DMS 273 (cell line): ENCODE measurements around the gene SPG7.
"Not testable (repeated sequence)": the region's sequence is repeated elsewhere in the genome, so short reads cannot be mapped to it uniquely, and the experiment has no call there.

ENCODE experiments used
- DNase-seq: peaks from one replicate; lab custom pipeline; 2025; ENCODE audit not compliant: unreplicated experiment; lab: John Stamatoyannopoulos, UW

The SPG7 gene

GRCh38 chr16:89576153-89577054, 68.2 kb downstream of the SPG7 start:
- DNase-seq = no peak

- no peak for DNase-seq
These were observed 69.0 kb downstream of the SPG7 start for GRCh38 chr16:89577055-89577759.

GRCh38 chr16:89579351-89579750, 71.1 kb downstream of the SPG7 start:
- no peak for DNase-seq

- DNase-seq = no peak
These were observed 73.0 kb downstream of the SPG7 start for GRCh38 chr16:89581045-89581695.

GRCh38 chr16:89581861-89582563, 73.8 kb downstream of the SPG7 start:
- DNase-seq = no peak

- no peak for DNase-seq
These were observed 74.5 kb downstream of the SPG7 start for GRCh38 chr16:89582614-89583196.

- DNase-seq = no peak
These were observed 75.1 kb downstream of the SPG7 start for GRCh38 chr16:89583197-89583894.

GRCh38 chr16:89583895-89584644, 75.9 kb downstream of the SPG7 start:
- no peak for DNase-seq

- no peak for DNase-seq
These were observed 76.8 kb downstream of the SPG7 start for GRCh38 chr16:89584768-89585549.

GRCh38 chr16:89586218-89586617, 78.0 kb downstream of the SPG7 start:
- DNase-seq = no peak

- DNase-seq = no peak
These were observed 78.7 kb downstream of the SPG7 start for GRCh38 chr16:89586853-89587252.

- DNase-seq = not testable (repeated sequence)
These were observed 79.5 kb downstream of the SPG7 start for GRCh38 chr16:89587676-89588075.

- no peak for DNase-seq
These were observed 80.4 kb downstream of the SPG7 start for GRCh38 chr16:89588413-89589109.

- no peak for DNase-seq
These were observed 81.2 kb downstream of the SPG7 start for GRCh38 chr16:89589241-89589926.

- DNase-seq = no peak
These were observed 85.6 kb downstream of the SPG7 start for GRCh38 chr16:89593841-89594240.

- DNase-seq = no peak
These were observed 87.3 kb downstream of the SPG7 start for GRCh38 chr16:89595330-89596060.
